ENCODE results near the gene PPP2R5C. TPM values are rescaled to one million over a fixed set of nuclear protein-coding genes. Genes with fewer than 3 reads are reported as not detected.

The PPP2R5C gene
- total and polyA plus RNA-seq, 2 of the 4 experiments (the other 2 are of a cell fraction), result 65.9 to 78.7 TPM

- Histone ChIP-seq H2BK5ac (ENCODE audit: low read depth, low read length, poor library complexity, severe bottlenecking) (peak overlapping the region; percentile 11), H3K14ac (replicated peaks; ENCODE audit: low read depth, low read length) (no peak overlapping the region), H3K27me3 (ENCODE audit: control insufficient read depth, insufficient read depth, low read length) (no peaks in the 10 kb centered on the region), H3K4me3 (ENCODE audit: insufficient read depth, low read depth, low read length) (no peak overlapping the region), H3K9me3 (ENCODE audit: control insufficient read depth, insufficient read depth, low read length) (no peaks in the 10 kb centered on the region), H3K36me3 (ENCODE audit: control insufficient read depth, insufficient read depth, low read length) (no peaks in the 10 kb centered on the region), H2BK15ac (ENCODE audit: low read depth, low read length) (peak overlapping the region; percentile 5; the same call in 1 of the 3 replicates), H3K56ac (ENCODE audit: extremely low read depth, insufficient read depth, low read length) (peak overlapping the region; percentile 14; the same call in 1 of the 2 replicates), H2BK120ac (ENCODE audit: low read depth, low read length) (peak overlapping the region; percentile 21; the same call in 1 of the 2 replicates), H3K27ac (ENCODE audit: insufficient read depth, low read length) (no peak overlapping the region), H4K8ac (ENCODE audit: low read depth in 2 of 2, low read length in 2 of 2) (peak overlapping the region in 1 of 2 experiments; percentile 74; a peak in 1 of 4 replicates), H2AK5ac (ENCODE audit: low read depth, low read length) (peak overlapping the region; percentile 47; the same call in 1 of the 2 replicates), H3K9me1 (ENCODE audit: insufficient read depth, low read length) (peaks cover 16% of the 10 kb centered on the region), H3K23ac (ENCODE audit: low read depth, low read length) (no peak overlapping the region), H2AFZ (replicated peaks; ENCODE audit: low read length, poor library complexity) (peak overlapping the region; percentile 78), H4K91ac (ENCODE audit: insufficient read depth, low read depth, low read length) (peak overlapping the region; percentile 2; the same call in 1 of the 2 replicates), H4K20me1 (ENCODE audit: insufficient read depth, low read length) (peaks cover 25% of the 10 kb centered on the region), H3K4me2 (ENCODE audit: low read depth, low read length) (peak overlapping the region; percentile 2; the same call in 1 of the 2 replicates), H4K5ac (ENCODE audit: low read depth, low read length) (no peak overlapping the region), H3K18ac (ENCODE audit: low read depth, low read length) (no peak overlapping the region), H2AK9ac (replicated peaks; ENCODE audit: low read depth, low read length, poor library complexity) (peak overlapping the region; percentile 89), H3K79me1 (ENCODE audit: low read depth in 1 of 2, low read length in 2 of 2) (peaks cover 0 to 36% of the 10 kb centered on the region in 2 experiments; a peak in 3 of 4 replicates), H2BK20ac (ENCODE audit: low read depth, low read length) (peak overlapping the region; percentile 77), H3K9ac (ENCODE audit: low read depth, low read length) (no peak overlapping the region), H3K4ac (ENCODE audit: low read depth, low read length) (peak overlapping the region; percentile 47), H3K4me1 (ENCODE audit: control insufficient read depth, insufficient read depth, low read length) (peaks cover 11% of the 10 kb centered on the region)
- dilution Hi-C loops (cut with HindIII; ENCODE audit: low sequenced_read_pairs, unreplicated experiment), result no loop called here
- ChIA-PET POLR2A (ENCODE audit: unreplicated experiment) (no interaction called here), CTCF (interaction anchor here (0.5 to 0.7 kb wide), 2 partner anchors 130 to 402 kb away, joined by 4 to 5 read pairs; no protein-coding TSS in a partner anchor)
- TF ChIP-seq RFX5 (IDR thresholded peaks at IDR 0.05; ENCODE audit: low read depth, low read length), result no peak
- no peak for TF ChIP-seq ELK1 (IDR thresholded peaks at IDR 0.05; ENCODE audit: borderline replicate concordance, low read depth, low read length)
- no peak for TF ChIP-seq MAFK (IDR thresholded peaks at IDR 0.05; ENCODE audit: low read depth, low read length)
- no peak for TF ChIP-seq MXI1 (IDR thresholded peaks at IDR 0.05; ENCODE audit: borderline replicate concordance, low read depth, low read length)
- no peak for TF ChIP-seq FOS (IDR thresholded peaks at IDR 0.05; ENCODE audit: low read depth, low read length)
- no peak for TF ChIP-seq CTCF (conservative IDR thresholded peaks at IDR 0.05; ENCODE audit: low read depth, low read length)
- no peak for TF ChIP-seq CEBPB (IDR thresholded peaks at IDR 0.05; ENCODE audit: low read depth, low read length)
- WGBS, 2 experiments (ENCODE audit: extremely low coverage in 2 of 2, insufficient read length in 1 of 2), result no CpG with 5 or more reads among the region's 5 CpGs
- ATAC-seq (ENCODE audit: low read depth) (no peak), DNase-seq (no peak)
- no TSS peak for BruUV-seq (replicated peaks)
- intact Hi-C loops (cut with micrococcal nuclease), result loop anchor here (5.0 kb wide), 1 partner anchor 191 kb away; no protein-coding TSS in a partner anchor
- in situ Hi-C loops (cut with MboI; ENCODE audit: low sequenced_read_pairs), result loop anchor here (5.0 to 25.0 kb wide), 2 partner anchors 196 to 349 kb away; partner anchors contain the start of genes MOK and ZNF839
These were observed 201.5 kb downstream of the PPP2R5C start for GRCh38 chr14:101963052-101963451.
